Esophagus muscularis mucosa (tissue), 3 donors: ENCODE measurements around the gene IGFBP7.

Source experiments
- POLR2A ChIP-seq: fragments of 450-650 bp; IDR thresholded peaks from one replicate; pipeline ENCODE4 v1.6.1; 2017; ENCODE audit warnings: antibody characterized with exemption, moderate library complexity, mild to moderate bottlenecking, low read depth
- POLR2AphosphoS5 ChIP-seq, 2 donors: sonication (generic); formaldehyde crosslinking; IDR thresholded peaks; one replicate each; pipeline ENCODE4 v1.6.1; 2017; ENCODE audit warnings: antibody characterized with exemption in 2 of 2
- TF ChIP-seq, protein P1 (sequence below), 3 experiments: fragments of 200-600 bp in 2 of 3; fragments of 450-650 bp in 1 of 3; sonication (generic) in 2 of 3; IDR thresholded peaks; one replicate each; pipeline ENCODE4 v1.5.1; 2017 to 2019; ENCODE audit warnings: antibody characterized with exemption in 3 of 3, mild to moderate bottlenecking in 2 of 3, moderate library complexity in 1 of 3

DNA sequence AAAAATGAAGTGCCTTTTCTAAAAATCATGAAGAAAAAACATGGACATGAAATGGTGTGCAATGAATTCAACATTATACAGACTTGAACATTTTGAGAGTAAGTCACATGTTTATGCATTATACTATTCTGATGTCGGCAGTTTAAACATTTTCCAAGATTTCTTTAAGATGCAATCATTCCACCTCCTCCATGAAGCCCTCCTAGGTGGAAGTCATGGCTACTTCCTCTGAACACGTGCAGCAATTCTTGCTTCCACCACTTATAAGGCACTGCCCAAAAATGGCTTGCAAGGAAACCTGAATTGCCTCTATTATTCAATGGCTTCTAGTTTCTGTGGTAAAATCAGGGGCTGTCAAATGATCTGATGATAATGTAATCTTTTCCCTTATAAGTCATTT lies 25.8 kb downstream of the IGFBP7 start:
- TF ChIP-seq, protein P1, sequence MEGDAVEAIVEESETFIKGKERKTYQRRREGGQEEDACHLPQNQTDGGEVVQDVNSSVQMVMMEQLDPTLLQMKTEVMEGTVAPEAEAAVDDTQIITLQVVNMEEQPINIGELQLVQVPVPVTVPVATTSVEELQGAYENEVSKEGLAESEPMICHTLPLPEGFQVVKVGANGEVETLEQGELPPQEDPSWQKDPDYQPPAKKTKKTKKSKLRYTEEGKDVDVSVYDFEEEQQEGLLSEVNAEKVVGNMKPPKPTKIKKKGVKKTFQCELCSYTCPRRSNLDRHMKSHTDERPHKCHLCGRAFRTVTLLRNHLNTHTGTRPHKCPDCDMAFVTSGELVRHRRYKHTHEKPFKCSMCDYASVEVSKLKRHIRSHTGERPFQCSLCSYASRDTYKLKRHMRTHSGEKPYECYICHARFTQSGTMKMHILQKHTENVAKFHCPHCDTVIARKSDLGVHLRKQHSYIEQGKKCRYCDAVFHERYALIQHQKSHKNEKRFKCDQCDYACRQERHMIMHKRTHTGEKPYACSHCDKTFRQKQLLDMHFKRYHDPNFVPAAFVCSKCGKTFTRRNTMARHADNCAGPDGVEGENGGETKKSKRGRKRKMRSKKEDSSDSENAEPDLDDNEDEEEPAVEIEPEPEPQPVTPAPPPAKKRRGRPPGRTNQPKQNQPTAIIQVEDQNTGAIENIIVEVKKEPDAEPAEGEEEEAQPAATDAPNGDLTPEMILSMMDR (IDR thresholded peaks at IDR 0.05): no peak
- TF ChIP-seq POLR2AphosphoS5 (IDR thresholded peaks at IDR 0.05) (no peak), POLR2A (no peak)
